Retinal pigment epithelial cell (primary cell): Measurements from ENCODE around the gene WWOX.

Experiments
- DNase-seq: peaks from one replicate; pipeline ENCODE4 v3.0.0-alpha.2; 2010; ENCODE audit warnings: low read depth
- H3K4me3 ChIP-seq: 2 replicates; pipeline ENCODE4 v1.5.1; 2011; ENCODE audit warnings: mild to moderate bottlenecking, low read length, control low read depth, moderate library complexity
- CTCF ChIP-seq: conservative IDR thresholded peaks from 2 replicates; pipeline ENCODE4 v1.5.1; 2011; ENCODE audit warnings: low read depth, low read length, control low read depth, inconsistent platforms

Gene WWOX

GRCh38 chr16:78542419-78542818 lies 443.0 kb downstream of the WWOX start:
- DNase-seq: no peak
- TF ChIP-seq CTCF: no peak
- H3K4me3 ChIP-seq: no peak overlapping the region

GRCh38 chr16:78543023-78543422 lies 443.6 kb downstream of the WWOX start:
- TF ChIP-seq CTCF: no peak
- no peak overlapping the region for H3K4me3 ChIP-seq
- no peak for DNase-seq

GRCh38 chr16:78549366-78549765 lies 449.9 kb downstream of the WWOX start:
- no peak for TF ChIP-seq CTCF
- peak; percentile 17 for DNase-seq

GRCh38 chr16:78551487-78552085 lies 452.1 kb downstream of the WWOX start:
- TF ChIP-seq CTCF: no peak
- DNase-seq: no peak
- H3K4me3 ChIP-seq: no peak overlapping the region

More at GRCh38 chr16:78549366-78549765, 449.9 kb downstream of the WWOX start:
- no peak overlapping the region for H3K4me3 ChIP-seq

- DNase-seq: no peak
- no peak for TF ChIP-seq CTCF
- no peak overlapping the region for H3K4me3 ChIP-seq
These were observed 452.7 kb downstream of the WWOX start for GRCh38 chr16:78552106-78552675.

GRCh38 chr16:78552716-78553115 lies 453.3 kb downstream of the WWOX start:
- no peak overlapping the region for H3K4me3 ChIP-seq
- no peak for TF ChIP-seq CTCF
- DNase-seq: no peak
